ENCODE data around the gene HM13. TPM values are rescaled to one million over a fixed set of nuclear protein-coding genes. Genes with fewer than 3 reads are reported as not detected.

Gene HM13
- total and polyA plus RNA-seq, 9 of the 15 experiments (the other 6 are each of a cell fraction or from before 2014, with no cell fraction given) = 7.7 to 136 (median 74.5) TPM

- H3K79me2 ChIP-seq (ENCODE audit: control insufficient read depth, insufficient read depth, low read length) = no peaks in the 10 kb centered on the region; the same call in 2 of the 3 replicates
- H3K36me3 ChIP-seq (ENCODE audit: control insufficient read depth, insufficient read depth, low read length) = peaks cover 90% of the 10 kb centered on the region
- in situ Hi-C loops (cut with MboI) (no loop called here), intact Hi-C loops (cut with micrococcal nuclease) (no loop called here)
- H2AFZ ChIP-seq (ENCODE audit: low read depth, low read length) = no peak overlapping the region
- no peak overlapping the region for H3K4me3 ChIP-seq
- no peaks in the 10 kb centered on the region for H3K4me1 ChIP-seq (replicated peaks in 1 of 2; ENCODE audit: control insufficient read depth in 2 of 2, insufficient read depth in 2 of 2, low read length in 2 of 2)
- no peaks in the 10 kb centered on the region for H3K9me1 ChIP-seq (ENCODE audit: control insufficient read depth, insufficient read depth, low read length)
- FAIRE-seq = no peak
- ATAC-seq = no peak
- H3K4me2 ChIP-seq (ENCODE audit: insufficient read depth, low read length) = no peak overlapping the region
- no peak for TF ChIP-seq SRF (CRISPR knock-in tag; IDR thresholded peaks at IDR 0.05)
- no peak for TF ChIP-seq USF1 (CRISPR knock-in tag; IDR thresholded peaks at IDR 0.05)
- TF ChIP-seq ELF1 (tag; IDR thresholded peaks at IDR 0.05) = no peak
- no peak for TF ChIP-seq SNIP1 (IDR thresholded peaks at IDR 0.05; ENCODE audit: low read depth)
- no peak for TF ChIP-seq TAF1 (IDR thresholded peaks at IDR 0.05; ENCODE audit: control insufficient read depth, extremely low read depth, insufficient read depth, low read length, severe bottlenecking)
- TF ChIP-seq MLLT1 (IDR thresholded peaks at IDR 0.05) = no peak
- no peak for TF ChIP-seq CBX5 (IDR thresholded peaks at IDR 0.05; ENCODE audit: borderline replicate concordance, low read depth)
- no peak for TF ChIP-seq GTF2A2 (tag; IDR thresholded peaks at IDR 0.05)
- no peak for TF ChIP-seq ZKSCAN3 (CRISPR knock-in tag; IDR thresholded peaks at IDR 0.05)
- no peak for TF ChIP-seq FOSL1 (tag; conservative IDR thresholded peaks at IDR 0.05)
- TF ChIP-seq HNRNPL (IDR thresholded peaks at IDR 0.05; ENCODE audit: low read depth, low read length) = no peak
- no peak for TF ChIP-seq DACH1 (IDR thresholded peaks at IDR 0.05; ENCODE audit: partially characterized antibody)
- no peak for TF ChIP-seq POLR3A (IDR thresholded peaks at IDR 0.05; ENCODE audit: borderline replicate concordance, extremely low read depth, insufficient read depth, insufficient read length)
- no peak for TF ChIP-seq ZNF316 (IDR thresholded peaks at IDR 0.05)
- no TSS peak for BruUV-seq (replicated peaks)
- no peak for DNase-seq (ENCODE audit: extremely low read depth in 1 of 4, low spot score in 3 of 4)
- no peaks in the 10 kb centered on the region for H3K9me3 ChIP-seq (replicated peaks; ENCODE audit: control insufficient read depth, insufficient read depth, low read depth, low read length)
- no peak overlapping the region for H3K27ac ChIP-seq (ENCODE audit: extremely low read depth, low read depth, low read length)
- H4K20me1 ChIP-seq (replicated peaks; ENCODE audit: control insufficient read depth, insufficient read depth, low read length) = no peaks in the 10 kb centered on the region
- CTCF ChIA-PET (ENCODE audit: low intra/inter-chr PET ratio) = no interaction called here
- no peak overlapping the region for H3K9ac ChIP-seq (ENCODE audit: insufficient read depth in 1 of 2, low read depth in 2 of 2, low read length in 2 of 2)
- POLR2A ChIA-PET = interaction anchor here (0.9 to 1.6 kb wide), 4 partner anchors 10 to 18 kb away, joined by 3 to 5 read pairs (median 4); no protein-coding TSS in a partner anchor
- H3K27me3 ChIP-seq (ENCODE audit: control insufficient read depth in 2 of 2, insufficient read depth in 2 of 2, low read length in 2 of 2) = no peaks in the 10 kb centered on the region
Observed at GRCh38 chr20:31535298-31535697, 21.1 kb downstream of the HM13 start.
